Mesenchymal stem cell (in vitro differentiated cells and primary cell): ENCODE results near the gene MRFAP1.
A peak's percentile ranks its signal among the peaks of the same experiment; 100 is the strongest.
"Not testable (repeated sequence)": the region's sequence is repeated elsewhere in the genome, so short reads cannot be mapped to it uniquely, and the experiment has no call there.

Source experiments
- DNase-seq: peaks from one replicate; pipeline ENCODE4 v3.0.0-alpha.2; 2013
- H2AFZ ChIP-seq: one replicate; pipeline ENCODE4 v1.6.1; 2013; ENCODE audit warnings: low read depth, mild to moderate bottlenecking, control low read depth, inconsistent platforms, low read length, moderate library complexity
- H2AK5ac ChIP-seq: 2 replicates; pipeline ENCODE4 v1.6.1; 2013; ENCODE audit warnings: low read length, moderate library complexity, mild to moderate bottlenecking, inconsistent platforms; ENCODE audit not compliant: severe bottlenecking
- H2BK120ac ChIP-seq: one replicate; pipeline ENCODE4 v1.6.1; 2013; ENCODE audit warnings: low read depth, mild to moderate bottlenecking, inconsistent platforms, low read length, moderate library complexity
- H2BK12ac ChIP-seq, 2 experiments: one replicate each; pipeline ENCODE4 v1.6.1; 2013; ENCODE audit warnings: inconsistent platforms in 2 of 2, low read length in 2 of 2, mild to moderate bottlenecking in 2 of 2, moderate library complexity in 2 of 2, control low read depth in 1 of 2
- H2BK15ac ChIP-seq: one replicate; pipeline ENCODE4 v1.6.1; 2013; ENCODE audit warnings: mild to moderate bottlenecking, low read depth, inconsistent platforms; ENCODE audit not compliant: poor library complexity, severe bottlenecking
- H2BK5ac ChIP-seq: 2 replicates; pipeline ENCODE4 v1.6.1; 2013; ENCODE audit warnings: low read depth, mild to moderate bottlenecking, low read length, control low read depth, inconsistent platforms; ENCODE audit not compliant: poor library complexity, severe bottlenecking
- H3K14ac ChIP-seq, 2 experiments: one replicate each; pipeline ENCODE4 v1.6.1; 2013; ENCODE audit warnings: inconsistent platforms in 2 of 2, low read length in 2 of 2, control low read depth in 1 of 2, mild to moderate bottlenecking in 1 of 2, moderate library complexity in 1 of 2
- H3K18ac ChIP-seq, 2 experiments: one replicate each; pipeline ENCODE4 v1.6.1; 2013; ENCODE audit warnings: inconsistent platforms in 2 of 2, low read length in 2 of 2, control low read depth in 1 of 2, low read depth in 1 of 2, mild to moderate bottlenecking in 1 of 2
- H3K23ac ChIP-seq, 2 experiments: one replicate each; pipeline ENCODE4 v1.6.1; 2013; ENCODE audit warnings: inconsistent platforms in 2 of 2, low read length in 2 of 2, mild to moderate bottlenecking in 2 of 2, moderate library complexity in 2 of 2, control low read depth in 1 of 2
- H3K27ac ChIP-seq: 2 replicates; pipeline ENCODE4 v1.5.1; 2013; ENCODE audit warnings: mild to moderate bottlenecking, moderate library complexity, low read length, control low read depth, inconsistent platforms; ENCODE audit not compliant: poor library complexity, severe bottlenecking
- H3K27me3 ChIP-seq, 2 experiments: 2 replicates each; pipeline versions ENCODE4 v1.6.1 to v1.7.0; 2013; ENCODE audit warnings: low read length in 2 of 2, mild to moderate bottlenecking in 2 of 2, moderate library complexity in 2 of 2, control low read depth in 1 of 2, inconsistent platforms in 1 of 2; ENCODE audit not compliant: control insufficient read depth in 1 of 2, insufficient read depth in 1 of 2
- H3K36me3 ChIP-seq, 2 experiments: 2 replicates each; pipeline versions ENCODE4 v1.6.1 to v1.7.0; 2013; ENCODE audit warnings: low read length in 2 of 2, control low read depth in 1 of 2, inconsistent platforms in 1 of 2, low read depth in 1 of 2, mild to moderate bottlenecking in 1 of 2; ENCODE audit not compliant: insufficient read depth in 2 of 2, control insufficient read depth in 1 of 2
- H3K4ac ChIP-seq, 2 experiments: one replicate each; pipeline ENCODE4 v1.6.1; 2013; ENCODE audit warnings: inconsistent platforms in 2 of 2, low read length in 2 of 2, mild to moderate bottlenecking in 2 of 2, moderate library complexity in 2 of 2, control low read depth in 1 of 2, low read depth in 1 of 2
- H3K4me1 ChIP-seq: 2 replicates; pipeline ENCODE4 v1.6.1; 2013; ENCODE audit warnings: low read depth, low read length, control low read depth; ENCODE audit not compliant: control insufficient read depth, insufficient read depth
- H3K4me2 ChIP-seq: 2 replicates; pipeline ENCODE4 v1.6.1; 2013; ENCODE audit warnings: low read length, mild to moderate bottlenecking, inconsistent platforms; ENCODE audit not compliant: poor library complexity, severe bottlenecking
- H3K4me3 ChIP-seq, 2 experiments: 2 replicates each; pipeline versions ENCODE4 v1.5.1 to v1.7.0; 2013; ENCODE audit warnings: low read length in 2 of 2, mild to moderate bottlenecking in 2 of 2, control low read depth in 1 of 2, low read depth in 1 of 2; ENCODE audit not compliant: insufficient read depth in 1 of 2
- H3K79me1 ChIP-seq: replicated peaks from 2 replicates; pipeline ENCODE4 v1.6.1; 2013; ENCODE audit warnings: mild to moderate bottlenecking, control low read depth, low read length, inconsistent platforms; ENCODE audit not compliant: poor library complexity, severe bottlenecking
- H3K9ac ChIP-seq: 2 replicates; pipeline ENCODE4 v1.7.0; 2013; ENCODE audit warnings: mild to moderate bottlenecking, low read length, moderate library complexity
- H3K9me3 ChIP-seq: 2 replicates; pipeline ENCODE4 v1.7.0; 2013; ENCODE audit warnings: mild to moderate bottlenecking, low read length; ENCODE audit not compliant: control insufficient read depth
- H4K8ac ChIP-seq: one replicate; pipeline ENCODE4 v1.6.1; 2013; ENCODE audit warnings: inconsistent platforms, mild to moderate bottlenecking, low read length, moderate library complexity
- H4K91ac ChIP-seq: one replicate; pipeline ENCODE4 v1.6.1; 2013; ENCODE audit warnings: mild to moderate bottlenecking, low read length, inconsistent platforms
- WGBS: methylation state at CpG from one replicate; pipeline ENCODE4 v1.1.7; 2013; ENCODE audit warnings: mixed read lengths; 5-methylcytosine and 5-hydroxymethylcytosine counted together

The MRFAP1 gene

DNA sequence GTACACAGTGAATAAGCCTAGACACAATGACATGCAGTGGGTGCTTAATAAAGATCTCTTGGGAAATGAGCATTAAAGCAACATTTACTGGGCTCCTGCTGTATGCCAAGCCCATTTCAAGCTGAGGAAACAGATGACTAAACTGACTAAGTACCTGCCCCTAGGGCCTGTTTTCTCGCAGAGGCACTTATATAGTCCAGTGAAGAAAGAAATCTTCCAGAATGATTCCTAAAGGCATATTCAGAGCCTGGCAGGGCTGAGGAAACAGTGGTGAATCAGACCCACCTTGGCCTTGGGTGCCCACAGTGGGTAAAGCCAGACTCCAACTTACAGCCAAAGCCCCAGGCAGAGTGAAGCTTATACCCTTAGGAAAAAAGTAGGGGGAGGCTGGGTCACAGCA is 31.2 kb downstream of the MRFAP1 start:
- 83% methylated on average over 1 of the region's 1 CpG for WGBS
- Histone ChIP-seq H3K4me3 (no peak overlapping the region), H3K4me2 (no peak overlapping the region), H3K18ac (no peak overlapping the region), H4K91ac (no peak overlapping the region), H2AFZ (no peak overlapping the region), H2BK120ac (no peak overlapping the region), H3K4me1 (peaks cover 16% of the 10 kb centered on the region), H2BK15ac (no peak overlapping the region), H3K27ac (no peak overlapping the region), H2BK12ac (no peak overlapping the region), H3K9ac (no peak overlapping the region), H2BK5ac (no peak overlapping the region), H3K14ac (no peak overlapping the region), H4K8ac (no peak overlapping the region), H3K79me1 (peaks cover 8% of the 10 kb centered on the region), H3K27me3 (no peaks in the 10 kb centered on the region), H2AK5ac (no peak overlapping the region), H3K36me3 (peaks cover 5 to 23% of the 10 kb centered on the region in 2 experiments), H3K4ac (no peak overlapping the region), H3K9me3 (no peaks in the 10 kb centered on the region), H3K23ac (no peak overlapping the region)
- DNase-seq = no peak

DNA sequence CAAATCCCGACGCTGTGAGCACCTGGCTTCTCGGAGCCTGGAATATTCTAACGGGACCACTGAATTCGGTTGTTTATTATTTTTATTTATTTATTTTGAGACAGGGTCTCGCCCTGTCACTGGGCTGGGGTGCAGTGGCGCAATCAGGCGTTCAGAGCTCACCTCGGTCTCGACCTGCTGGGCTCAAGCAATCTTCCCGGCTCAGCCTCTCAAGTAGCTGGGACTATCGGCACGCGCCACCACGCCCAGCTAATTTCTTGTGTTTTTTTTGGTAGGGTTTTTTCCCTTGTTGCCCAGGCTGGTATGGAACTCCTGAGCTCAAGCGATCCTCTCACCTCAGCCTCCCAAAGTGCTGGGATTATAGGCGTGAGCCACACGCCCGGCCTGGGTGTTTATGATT is 31.6 kb downstream of the MRFAP1 start:
- no peak for DNase-seq
- Histone ChIP-seq H3K4me2 (no peak overlapping the region), H3K14ac (no peak overlapping the region), H3K23ac (no peak overlapping the region), H2BK5ac (no peak overlapping the region), H3K27me3 (no peaks in the 10 kb centered on the region), H3K36me3 (peaks cover 10 to 25% of the 10 kb centered on the region in 2 experiments), H2BK15ac (no peak overlapping the region), H3K4me1 (peaks cover 20% of the 10 kb centered on the region), H2AK5ac (no peak overlapping the region), H3K4me3 (no peak overlapping the region), H3K18ac (no peak overlapping the region), H3K27ac (no peak overlapping the region), H3K9ac (no peak overlapping the region), H4K91ac (no peak overlapping the region), H3K79me1 (peaks cover 13% of the 10 kb centered on the region), H2BK12ac (no peak overlapping the region), H3K9me3 (no peaks in the 10 kb centered on the region), H2AFZ (no peak overlapping the region), H3K4ac (no peak overlapping the region), H4K8ac (no peak overlapping the region), H2BK120ac (no peak overlapping the region)
- WGBS = 97% methylated on average over 15 of the region's 19 CpGs

DNA sequence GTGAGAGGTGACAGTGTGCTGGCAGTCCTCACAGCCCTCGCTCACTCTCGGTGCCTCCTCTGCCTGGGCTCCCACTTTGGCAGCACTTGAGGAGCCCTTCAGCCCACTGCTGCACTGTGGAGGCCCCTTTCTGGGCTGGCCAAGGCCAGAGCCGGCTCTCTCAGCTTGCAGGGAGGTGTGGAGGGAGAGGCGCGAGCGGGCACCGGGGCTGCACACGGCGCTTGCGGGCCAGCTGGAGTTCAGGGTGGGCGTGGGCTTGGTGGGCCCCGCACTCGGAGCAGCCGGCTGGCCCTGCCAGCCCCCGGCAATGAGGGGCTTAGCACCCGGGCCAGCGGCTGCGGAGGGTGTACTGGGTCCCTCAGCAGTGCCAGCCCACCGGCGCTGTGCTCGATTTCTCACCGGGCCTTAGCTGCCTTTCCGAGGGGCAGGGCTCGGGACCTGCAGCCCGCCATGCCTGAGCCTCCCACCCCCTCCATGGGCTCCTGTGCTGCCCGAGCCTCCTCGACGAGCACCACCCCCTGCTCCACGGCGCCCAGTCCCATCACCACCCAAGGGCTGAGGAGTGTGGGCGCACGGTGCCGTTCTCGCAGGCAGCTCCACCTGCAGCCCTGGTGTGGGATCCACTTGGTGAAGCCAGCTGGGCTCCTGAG is 32.2 kb downstream of the MRFAP1 start:
- H3K79me1 ChIP-seq = peaks cover 15% of the 10 kb centered on the region
- not testable (repeated sequence) for H3K23ac ChIP-seq, H2AK5ac ChIP-seq, H3K9me3 ChIP-seq, H2BK5ac ChIP-seq, H3K27ac ChIP-seq, H3K27me3 ChIP-seq, DNase-seq, H2BK120ac ChIP-seq, H3K18ac ChIP-seq, H2BK15ac ChIP-seq, H2AFZ ChIP-seq, H2BK12ac ChIP-seq, H3K9ac ChIP-seq, H3K4ac ChIP-seq, H3K14ac ChIP-seq, H4K91ac ChIP-seq, H3K4me2 ChIP-seq
- 99% methylated on average over 34 of the region's 34 CpGs for WGBS
- H3K4me3 ChIP-seq = peak overlapping the region in 1 of 2 experiments; percentile 99
- H3K36me3 ChIP-seq = peaks cover 12 to 28% of the 10 kb centered on the region in 2 experiments
- H4K8ac ChIP-seq = peak overlapping the region; percentile 56
- peaks cover 22% of the 10 kb centered on the region for H3K4me1 ChIP-seq

DNA sequence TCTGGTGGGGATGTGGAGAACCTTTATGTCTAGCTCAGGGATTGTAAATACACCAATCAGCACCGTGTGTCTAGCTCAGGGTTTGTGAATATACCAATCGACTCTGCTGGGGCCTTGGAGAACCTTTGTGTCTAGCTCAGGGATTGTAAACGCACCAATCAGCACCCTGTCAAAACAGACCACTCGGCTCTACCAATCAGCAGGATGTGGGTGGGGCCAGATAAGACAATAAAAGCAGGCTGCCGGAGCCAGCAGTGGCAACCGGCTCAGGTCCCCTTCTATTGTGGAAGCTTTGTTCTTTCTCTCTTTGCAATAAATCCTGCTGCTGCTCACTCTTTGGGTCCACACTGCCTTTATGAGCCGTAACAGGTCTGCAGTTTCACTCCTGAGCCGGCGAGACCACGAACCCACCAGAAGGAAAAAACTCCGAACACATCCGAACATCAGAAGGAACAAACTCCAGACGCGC is 32.7 kb downstream of the MRFAP1 start:
- H2BK15ac ChIP-seq, H2AFZ ChIP-seq, H3K4ac ChIP-seq, H2BK12ac ChIP-seq, H2BK120ac ChIP-seq, H3K18ac ChIP-seq, H2AK5ac ChIP-seq, H3K23ac ChIP-seq, DNase-seq, H4K91ac ChIP-seq, H3K27ac ChIP-seq, H3K14ac ChIP-seq, H2BK5ac ChIP-seq, H3K9me3 ChIP-seq, H3K27me3 ChIP-seq: not testable (repeated sequence)
- H3K4me1 ChIP-seq = peaks cover 19% of the 10 kb centered on the region
- peak overlapping the region; percentile 35 for H3K4me2 ChIP-seq
- H4K8ac ChIP-seq = peak overlapping the region; percentile 56
- peak overlapping the region in 1 of 2 experiments; percentile 99 for H3K4me3 ChIP-seq
- 70% methylated on average over 14 of the region's 14 CpGs for WGBS
- peak overlapping the region; percentile 89 for H3K9ac ChIP-seq
- peaks cover 12 to 28% of the 10 kb centered on the region in 2 experiments for H3K36me3 ChIP-seq
- H3K79me1 ChIP-seq = peaks cover 16% of the 10 kb centered on the region
